Measurements from ENCODE around the gene GTPBP6.
A peak's percentile ranks its signal among the peaks of the same experiment; 100 is the strongest.
"Not testable (repeated sequence)": the region's sequence is repeated elsewhere in the genome, so short reads cannot be mapped to it uniquely, and the experiment has no call there.

GTPBP6 gene

DNA sequence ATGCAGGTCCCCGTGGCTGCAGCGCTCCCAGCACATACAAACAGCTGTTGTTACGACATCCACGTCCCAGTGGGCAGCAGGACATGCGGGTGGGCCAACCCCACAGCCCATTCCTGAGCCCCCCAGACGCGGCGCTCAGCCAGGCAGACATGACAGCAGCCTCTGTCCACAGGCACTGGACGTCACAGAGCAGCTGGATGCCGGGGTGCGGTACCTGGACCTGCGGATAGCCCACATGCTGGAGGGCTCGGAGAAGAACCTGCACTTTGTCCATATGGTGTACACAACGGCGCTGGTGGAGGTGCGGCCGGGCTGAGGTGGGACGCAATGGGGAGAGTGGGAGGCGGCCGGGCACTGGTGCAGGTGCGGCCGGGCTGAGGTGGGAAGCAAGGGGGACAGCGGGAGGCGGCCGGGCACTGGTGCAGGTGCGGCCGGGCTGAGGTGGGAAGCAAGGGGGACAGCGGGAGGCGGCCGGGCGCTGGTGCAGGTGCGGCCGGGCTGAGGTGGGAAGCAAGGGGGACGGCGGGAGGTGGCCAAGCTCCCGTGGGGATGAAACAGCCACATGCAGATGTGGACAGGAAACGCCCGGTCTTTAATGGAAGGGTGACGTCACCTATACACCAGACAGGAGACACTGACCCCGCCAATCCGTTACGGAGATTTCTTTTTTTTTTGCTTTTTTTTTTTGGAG lies 28.0 kb downstream of the GTPBP6 start:
- DNase-seq = no peak

DNA sequence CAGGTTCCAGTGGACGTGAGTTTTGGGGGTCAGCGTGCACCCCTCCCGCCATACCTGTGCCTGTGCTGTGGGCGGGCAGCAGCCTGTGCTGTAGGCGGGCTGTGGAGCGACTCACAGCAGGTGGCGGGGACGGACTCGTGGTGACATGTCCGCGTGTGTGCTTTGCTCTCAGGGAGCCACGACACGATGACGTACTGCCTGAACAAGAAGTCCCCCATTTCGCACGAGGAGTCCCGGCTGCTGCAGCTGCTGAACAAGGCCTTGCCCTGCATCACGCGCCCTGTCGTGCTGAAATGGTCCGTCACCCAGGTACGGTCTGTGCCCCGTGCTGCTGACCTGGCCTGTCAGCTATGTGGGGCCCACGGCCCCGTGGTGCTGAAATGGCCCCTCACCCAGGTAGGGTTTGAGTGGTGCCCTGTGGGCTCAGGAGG lies 30.0 kb downstream of the GTPBP6 start:
- no peak for DNase-seq

DNA sequence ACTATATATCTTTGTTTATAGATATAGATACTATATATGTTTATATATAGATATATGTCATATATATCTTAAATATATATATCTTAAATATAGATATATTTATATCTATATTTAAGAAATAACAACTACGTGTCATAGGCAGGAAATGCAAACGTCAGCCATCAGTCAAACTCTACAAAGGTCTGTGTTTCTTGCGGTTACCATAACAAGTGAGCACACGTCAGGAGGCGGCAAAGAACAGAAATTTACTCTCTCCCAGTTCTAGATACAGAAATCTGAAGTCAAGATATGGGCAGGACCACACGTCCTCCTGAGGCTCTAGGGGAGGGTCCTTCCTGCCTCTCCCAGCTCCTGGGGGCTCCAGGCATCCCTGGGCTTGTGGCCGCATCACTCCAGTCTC lies 30.9 kb downstream of the GTPBP6 start:
- DNase-seq = no peak

- DNase-seq = no peak
These were observed 33.4 kb downstream of the GTPBP6 start for GRCh38 chrX:285076-285677.

DNA sequence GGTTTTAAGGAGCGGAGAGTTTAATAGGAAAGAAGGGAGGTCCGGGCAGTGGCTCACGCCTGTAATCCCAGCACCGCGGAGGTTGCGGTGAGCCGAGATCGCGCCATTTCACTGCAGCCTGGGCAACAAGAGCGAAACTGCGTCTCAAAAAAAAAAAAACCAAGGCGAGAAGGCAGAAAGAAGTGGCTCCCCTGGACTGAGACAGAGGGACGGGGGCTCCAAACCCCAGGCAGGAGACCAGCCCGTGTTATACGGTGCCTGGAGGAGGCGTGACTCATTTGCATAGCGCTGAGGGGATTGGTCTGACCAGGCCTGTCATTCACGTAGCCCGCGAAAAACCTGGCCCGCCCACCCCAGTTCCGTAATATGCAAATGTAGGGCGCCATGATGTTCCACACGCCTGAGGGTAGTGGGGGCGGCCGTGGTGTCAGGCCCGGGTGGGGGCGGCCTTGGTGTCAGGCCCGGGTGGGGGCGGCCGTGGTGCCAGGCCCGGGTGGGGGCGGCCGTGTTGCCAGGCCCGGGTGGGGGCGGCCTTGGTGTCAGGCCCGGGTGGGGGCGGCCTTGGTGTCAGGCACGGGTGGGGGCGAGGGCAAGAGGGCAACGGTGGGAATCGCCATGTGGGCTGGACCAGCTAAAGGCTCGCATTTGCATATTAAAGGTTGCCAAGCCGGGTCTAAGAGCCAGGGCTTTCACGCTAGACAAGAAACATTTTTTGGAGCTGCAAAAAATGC lies 35.3 kb downstream of the GTPBP6 start:
- peak; percentile 79 to 85 for DNase-seq

DNA sequence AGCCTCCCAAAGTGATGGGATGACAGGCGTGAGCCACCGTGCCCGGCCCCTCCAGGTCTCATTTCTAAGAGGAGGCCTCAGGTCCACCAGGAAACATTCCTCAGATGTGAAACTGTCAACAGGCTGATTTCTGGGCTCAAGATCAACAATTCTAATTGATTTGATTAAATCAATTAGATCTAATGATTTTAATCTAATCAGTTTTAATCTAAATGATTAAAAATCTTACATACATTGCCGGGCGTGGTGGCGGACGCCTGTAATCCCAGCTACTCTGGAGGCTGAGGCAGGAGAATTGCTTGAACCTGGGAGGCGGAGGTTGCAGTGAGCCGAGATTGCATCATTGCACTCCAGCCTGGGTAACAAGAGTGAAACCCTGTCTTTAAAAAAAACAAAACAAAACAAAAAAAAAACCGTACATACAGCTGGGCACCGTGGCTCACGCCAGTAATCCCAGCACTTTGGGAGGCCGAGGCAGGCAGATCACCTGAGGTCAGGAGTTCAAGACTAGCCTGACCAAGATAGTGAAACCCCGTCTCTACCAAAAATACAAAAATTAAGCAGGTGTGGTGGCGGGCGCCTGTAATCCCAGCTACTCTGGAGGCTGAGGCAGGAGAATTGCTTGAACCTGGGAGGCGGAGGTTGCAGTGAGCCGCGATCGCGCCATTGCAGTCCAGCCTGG lies 36.5 kb downstream of the GTPBP6 start:
- not testable (repeated sequence) for DNase-seq

DNA sequence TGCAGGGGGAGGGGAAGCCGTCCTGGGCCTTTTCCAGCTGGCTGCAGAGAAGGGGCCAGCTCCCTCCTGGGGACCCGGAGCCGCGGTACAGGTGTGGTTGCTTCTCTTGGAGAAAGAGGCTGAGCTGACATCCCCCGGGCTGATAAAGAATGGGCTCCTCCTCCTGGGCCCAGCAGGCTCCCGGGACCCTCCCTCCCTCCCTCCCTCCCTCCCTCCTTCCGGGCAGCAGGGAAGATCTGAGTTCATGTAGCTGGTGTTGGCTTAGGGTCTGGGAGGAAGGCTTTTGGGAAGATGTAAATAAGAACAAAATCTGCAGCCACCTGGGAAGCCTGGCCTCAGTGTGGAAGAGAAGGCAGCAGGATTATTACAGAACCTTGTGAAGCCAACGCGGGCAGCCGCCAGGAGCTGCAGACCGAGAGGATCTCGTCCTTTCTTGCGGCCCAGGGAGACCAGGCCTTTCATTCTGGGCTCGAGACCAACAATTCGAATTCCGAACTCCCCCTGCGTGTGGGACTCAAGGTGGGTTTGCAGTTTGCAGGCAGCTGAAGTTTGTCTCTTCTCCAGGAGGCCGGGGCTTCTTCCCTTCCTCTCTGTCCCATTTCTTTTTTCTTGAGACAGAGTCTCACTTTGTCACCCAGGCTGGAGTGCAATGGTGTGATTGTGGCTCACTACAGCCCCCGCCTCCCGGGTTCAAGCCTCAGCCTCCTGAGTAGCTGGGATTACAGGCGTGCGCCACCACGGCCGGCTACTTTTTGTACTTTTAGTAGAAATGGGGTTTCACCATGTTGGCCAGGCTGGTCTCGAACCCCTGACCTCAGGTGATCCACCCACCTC lies 37.2 kb downstream of the GTPBP6 start, which contains the start of gene PLCXD1:
TSS of gene PLCXD1 (plus strand) at position 216 of the 834 bp plus-strand sequence. CDS start 2,807 bp downstream, outside the sequence.
- no peak for DNase-seq

GRCh38 chrX:280722-281121 lies 37.9 kb downstream of the GTPBP6 start:
- DNase-seq = not testable (repeated sequence)

DNA sequence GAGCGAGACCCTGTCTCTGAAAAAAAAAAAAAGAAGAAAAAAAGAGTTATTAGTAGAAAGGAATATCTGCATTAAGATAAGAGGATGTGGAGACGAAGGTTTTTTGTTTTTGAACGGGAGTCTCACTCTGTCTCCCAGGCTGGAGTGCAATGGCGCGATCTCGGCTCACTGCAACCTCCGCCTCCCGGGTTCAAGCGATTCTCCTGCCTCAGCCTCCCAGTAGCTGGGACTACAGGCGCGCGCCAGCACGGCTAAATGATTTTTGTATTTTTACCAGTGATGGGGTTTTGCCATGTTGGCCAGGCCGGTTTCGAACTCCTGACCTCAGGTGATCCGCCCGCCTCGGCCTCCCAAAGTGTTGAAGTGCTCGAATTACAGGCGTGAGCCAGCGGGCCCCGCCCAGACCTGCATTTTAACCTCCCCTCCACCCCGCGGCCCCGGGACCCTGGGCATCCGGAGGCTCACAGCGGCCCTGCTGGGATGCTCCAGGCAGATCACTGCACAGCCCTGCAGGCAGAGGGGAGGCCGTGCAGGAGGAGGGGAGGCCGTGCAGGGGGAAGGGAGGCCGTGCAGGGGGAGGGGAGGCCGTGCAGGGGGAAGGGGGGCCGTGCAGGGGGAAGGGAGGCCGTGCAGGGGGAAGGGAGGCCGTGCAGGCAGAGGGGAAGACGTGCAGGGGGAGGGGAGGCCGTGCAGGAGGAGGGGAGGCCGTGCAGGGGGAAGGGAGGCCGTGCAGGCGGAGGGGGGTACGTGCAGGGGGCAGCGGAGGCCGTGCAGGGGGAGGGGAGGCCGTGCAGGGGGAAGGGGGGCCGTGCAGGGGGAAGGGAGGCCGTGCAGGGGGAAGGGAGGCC lies 38.6 kb downstream of the GTPBP6 start:
- DNase-seq = not testable (repeated sequence)

DNA sequence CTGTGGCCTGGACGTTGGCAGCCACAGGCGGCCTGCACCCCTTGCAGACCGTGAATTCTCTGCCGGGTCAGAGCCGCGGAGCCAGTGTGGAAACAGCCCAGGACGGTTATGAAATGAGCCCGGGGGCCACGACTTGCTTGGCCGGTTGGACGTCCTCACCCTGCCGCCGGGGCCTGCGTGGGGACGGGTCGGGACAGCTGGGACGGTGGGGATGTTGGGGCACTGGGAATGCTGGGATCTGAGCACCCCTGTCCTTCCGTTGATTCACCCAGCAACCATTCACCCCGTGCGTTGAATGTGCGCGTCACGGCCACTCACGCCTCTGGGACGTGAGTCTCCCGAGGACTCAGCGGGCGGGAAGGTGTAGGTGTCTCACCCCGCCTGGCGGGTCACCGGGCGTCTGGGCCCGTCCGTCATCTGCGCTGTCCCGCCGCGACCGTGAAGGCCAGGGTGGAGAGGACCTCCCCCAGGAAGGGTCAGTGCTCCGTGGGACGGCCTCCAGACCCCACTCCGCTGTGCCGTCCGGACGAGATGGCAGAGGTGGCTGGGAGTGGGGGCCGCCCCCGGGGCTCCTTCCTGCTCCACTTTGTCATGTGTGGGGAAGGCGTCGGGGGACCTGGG lies 41.9 kb downstream of the GTPBP6 start:
- DNase-seq = no peak

DNA sequence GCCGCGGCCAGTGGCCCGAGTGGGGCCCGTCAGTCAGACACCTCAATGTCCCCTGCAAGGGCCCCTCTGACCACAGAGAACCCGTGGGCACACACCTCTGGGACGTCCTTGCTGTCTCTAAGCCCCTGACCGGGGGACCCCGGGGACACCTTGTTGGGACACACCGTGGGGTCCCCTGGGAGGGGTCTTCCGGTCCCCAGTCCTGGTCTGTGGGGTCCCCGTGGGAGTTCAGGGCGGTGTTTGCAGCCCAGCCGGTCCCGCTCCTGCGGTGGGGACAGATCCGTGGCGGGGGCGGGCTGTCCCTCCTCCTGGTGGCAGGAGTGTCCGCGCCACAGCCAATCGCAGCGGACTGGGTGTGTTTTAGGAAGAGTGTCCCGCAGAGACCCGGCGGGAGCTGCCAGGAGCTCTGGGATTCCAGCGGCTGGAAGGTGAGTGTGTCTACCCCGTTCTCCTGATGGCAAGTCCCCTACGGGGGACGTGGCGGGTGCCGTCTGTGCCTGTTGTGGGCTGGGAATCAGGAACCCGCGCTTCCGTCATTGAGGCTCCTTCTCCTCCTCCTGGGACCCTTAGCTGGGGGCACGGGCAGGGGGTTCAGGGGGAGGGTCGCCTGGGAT lies 42.5 kb downstream of the GTPBP6 start:
- DNase-seq = peak in 1 of 2 donors; percentile 26

- DNase-seq = no peak
These were observed 43.1 kb downstream of the GTPBP6 start for GRCh38 chrX:275476-275966.

- DNase-seq = no peak
These were observed 43.6 kb downstream of the GTPBP6 start for GRCh38 chrX:274904-275475.

DNA sequence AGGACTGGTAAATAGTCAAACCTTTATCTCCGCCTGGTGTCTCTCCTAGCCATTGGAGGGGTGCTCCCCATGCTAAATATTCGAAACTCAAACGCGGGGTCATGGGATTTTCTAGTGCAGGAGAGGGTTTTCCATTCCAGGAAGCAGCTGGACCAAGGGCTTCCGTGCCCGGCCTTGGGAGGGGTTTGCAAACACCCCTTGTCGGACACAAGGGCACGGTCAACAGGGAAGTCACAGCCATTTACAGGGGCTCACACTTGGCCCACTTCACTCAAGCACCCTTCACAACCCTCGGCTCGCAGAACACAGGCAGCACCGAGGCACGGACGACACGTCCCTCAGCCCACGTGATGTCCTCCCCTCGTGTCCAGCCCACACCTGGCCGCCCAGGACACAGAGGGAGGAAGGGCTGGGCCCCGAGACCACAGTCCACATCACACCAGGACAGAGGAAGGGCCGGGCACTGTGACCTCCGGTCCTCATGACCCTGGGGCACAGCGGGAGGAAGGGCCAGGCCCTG lies 47.7 kb downstream of the GTPBP6 start:
- no peak for DNase-seq

GRCh38 chrX:267771-268261 lies 50.8 kb downstream of the GTPBP6 start:
- no peak for DNase-seq

- no peak for DNase-seq
These were observed 53.1 kb downstream of the GTPBP6 start for GRCh38 chrX:265502-265901.

DNA sequence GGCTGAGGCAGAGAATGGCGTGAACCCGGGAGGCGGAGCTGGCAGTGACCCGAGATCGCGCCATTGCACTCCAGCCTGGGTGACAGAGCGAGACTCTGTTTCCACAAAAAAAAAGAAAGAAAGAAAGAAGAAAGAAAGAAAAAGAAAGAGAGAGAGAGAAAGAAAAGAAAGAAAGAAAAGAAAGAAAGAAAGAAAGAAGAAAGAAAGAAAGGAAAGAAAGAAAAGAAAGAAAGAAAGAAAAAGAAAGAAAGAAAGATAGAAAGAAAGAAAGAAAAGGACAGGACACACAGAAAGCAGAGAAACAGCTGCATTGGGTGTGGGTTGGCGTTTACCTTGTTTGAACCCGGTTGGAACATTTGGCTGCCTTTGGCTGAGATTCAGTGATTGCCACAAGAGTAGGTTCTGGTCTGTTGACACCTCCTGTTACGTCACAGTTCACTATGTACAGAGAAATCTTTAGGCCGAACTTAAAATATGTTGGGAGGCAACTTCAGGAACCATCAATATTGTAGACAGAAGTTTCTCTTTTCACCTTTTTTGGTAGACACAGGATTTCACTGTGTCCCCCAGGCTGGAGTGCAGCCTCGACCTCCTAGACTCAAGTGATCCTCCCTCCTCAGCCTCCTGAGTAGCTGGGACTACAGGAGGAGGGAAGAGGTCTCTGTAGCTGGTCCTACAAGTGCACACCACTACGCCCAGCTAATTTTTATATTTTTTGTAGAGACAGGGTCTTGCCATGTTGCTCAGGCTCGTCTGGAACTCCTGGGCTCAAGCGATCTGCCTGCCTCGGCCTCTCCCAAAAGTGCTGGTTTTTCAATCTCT lies 53.8 kb downstream of the GTPBP6 start:
- DNase-seq = no peak

- DNase-seq = not testable (repeated sequence)
These were observed 54.6 kb downstream of the GTPBP6 start for GRCh38 chrX:264006-264405.

Measured in stimulated activated CD4-positive, alpha-beta T cell treated with anti-CD3 and anti-CD28 coated beads, Interleukin-2, amount 100 ng/mL, for 48 hours (primary cell).